ENCODE measurements around the gene RNF207.
"Not testable (repeated sequence)": the region's sequence is repeated elsewhere in the genome, so short reads cannot be mapped to it uniquely, and the experiment has no call there.

RNF207 gene

DNA sequence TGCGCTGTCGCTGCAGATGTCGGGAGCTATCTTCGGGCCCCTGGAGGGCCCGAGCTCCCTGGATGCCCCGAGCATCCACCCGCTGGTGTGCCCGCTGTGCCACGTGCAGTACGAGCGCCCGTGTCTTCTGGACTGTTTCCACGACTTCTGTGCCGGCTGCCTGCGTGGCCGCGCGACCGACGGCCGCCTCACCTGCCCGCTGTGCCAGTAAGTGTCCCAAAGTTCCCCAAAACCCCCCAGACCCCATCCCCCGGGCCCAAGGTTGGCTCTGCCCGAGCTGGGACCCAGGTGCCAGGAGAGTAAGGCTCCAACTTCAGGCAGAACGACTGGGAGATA lies 569 bp downstream of the RNF207 start:
- DNase-seq: no peak

GRCh38 chr1:6207075-6207885 lies 1.4 kb downstream of the RNF207 start:
- DNase-seq: no peak

GRCh38 chr1:6207921-6208320 lies 2.0 kb downstream of the RNF207 start:
- DNase-seq: no peak

- peak; percentile 78 for DNase-seq
These were observed 3.1 kb downstream of the RNF207 start for GRCh38 chr1:6208723-6209660.

DNA sequence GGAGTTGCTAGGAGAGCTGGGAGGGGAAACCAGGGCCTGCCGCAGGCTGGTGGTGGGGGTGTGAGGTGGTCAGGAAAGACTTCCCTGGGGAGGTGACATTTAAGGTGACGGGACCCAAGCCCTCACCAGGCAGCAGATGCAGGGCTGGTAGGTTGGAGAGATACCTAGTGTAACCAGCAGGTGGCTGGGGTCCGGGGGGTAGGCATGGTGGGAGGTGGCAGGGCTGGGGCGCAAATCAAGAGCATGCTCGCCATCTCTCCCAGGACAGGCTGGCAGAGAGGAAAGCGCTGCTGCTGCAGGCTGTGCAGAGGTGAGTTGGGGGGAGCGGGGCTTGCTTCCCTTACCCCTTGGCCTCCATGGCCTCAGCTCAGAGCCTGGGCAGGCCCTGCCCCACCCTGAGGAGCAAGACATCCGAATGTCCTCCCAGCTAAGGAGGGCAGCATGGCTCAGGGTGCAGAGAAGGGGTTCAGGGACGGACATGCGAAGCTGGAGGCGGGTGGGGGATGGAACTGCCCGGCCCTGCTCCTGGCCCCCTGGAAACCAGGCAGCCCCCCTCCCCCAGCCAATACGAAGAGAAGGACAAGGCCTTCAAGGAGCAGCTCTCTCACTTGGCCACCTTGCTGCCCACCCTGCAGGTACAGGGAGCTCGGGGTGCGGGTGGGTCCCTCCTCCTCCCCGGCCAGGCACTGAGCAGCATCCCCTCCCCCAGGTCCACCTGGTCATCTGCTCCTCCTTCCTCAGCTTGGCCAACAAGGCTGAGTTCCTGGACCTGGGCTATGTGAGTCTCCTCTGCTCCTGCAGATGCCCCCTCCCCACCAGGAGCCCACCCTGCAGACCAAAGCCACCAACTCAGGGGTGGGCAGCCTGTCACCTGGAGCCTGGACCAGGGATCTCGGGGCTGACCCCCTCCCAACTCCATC lies 4.0 kb downstream of the RNF207 start:
- peak; percentile 34 for DNase-seq

- no peak for DNase-seq
These were observed 4.9 kb downstream of the RNF207 start for GRCh38 chr1:6210591-6211355.

DNA sequence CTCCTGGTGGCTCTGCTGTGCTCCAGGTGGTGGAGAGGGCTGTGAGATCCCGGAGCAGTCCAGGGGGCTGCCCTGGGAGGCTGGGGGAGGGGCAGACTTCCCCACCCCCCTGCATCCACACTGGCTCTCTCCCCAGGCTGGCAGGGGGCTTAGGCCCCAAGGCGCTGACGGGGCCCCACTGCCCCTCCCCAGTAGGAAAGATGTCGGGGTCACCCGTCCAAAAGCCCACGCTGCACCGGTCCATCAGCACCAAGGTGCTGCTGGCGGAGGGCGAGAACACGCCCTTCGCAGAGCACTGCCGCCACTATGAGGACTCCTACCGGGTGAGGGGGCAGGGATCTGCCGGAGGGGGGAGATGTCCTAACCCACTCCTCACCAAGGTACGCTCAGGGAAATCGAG lies 5.8 kb downstream of the RNF207 start:
- no peak for DNase-seq

GRCh38 chr1:6212193-6212959 lies 6.5 kb downstream of the RNF207 start:
- DNase-seq: no peak

DNA sequence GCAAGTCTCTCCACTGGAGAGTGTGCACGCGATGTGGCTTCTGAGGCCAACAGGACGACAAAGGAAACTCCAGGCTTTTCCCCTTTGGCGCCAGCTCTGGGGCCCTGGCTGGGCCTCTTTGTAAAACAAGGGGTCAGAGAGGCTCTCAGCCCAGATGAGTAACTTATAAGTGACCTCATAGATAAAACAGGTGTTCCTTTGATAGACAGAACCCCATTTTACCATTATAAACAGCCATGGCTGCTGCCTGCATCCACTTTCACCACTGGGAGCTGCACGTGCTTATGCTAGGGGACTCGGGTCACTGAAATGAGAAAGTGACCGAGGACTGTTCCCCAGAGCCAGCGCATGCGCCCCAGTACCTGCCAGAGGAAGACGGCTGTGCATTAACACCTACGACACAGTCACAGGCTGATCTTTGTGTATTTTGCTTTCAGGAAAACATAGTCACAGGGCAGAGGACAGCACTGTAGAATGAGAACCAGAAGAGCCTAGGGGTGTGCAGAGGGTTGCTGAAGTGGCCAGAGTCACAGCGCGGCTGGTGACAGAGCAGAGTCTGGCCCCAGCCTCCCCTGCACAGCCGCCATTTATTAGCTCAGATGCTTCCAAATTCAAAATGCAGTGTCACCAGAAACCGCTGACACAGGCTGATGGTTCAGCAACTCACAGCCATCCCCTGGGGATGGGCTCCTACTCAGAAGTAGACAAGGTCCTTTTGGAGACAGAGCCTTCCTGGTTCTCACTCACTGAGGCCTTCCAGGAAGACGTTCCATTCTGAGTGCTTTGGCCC lies 12.7 kb downstream of the RNF207 start:
- DNase-seq: no peak

GRCh38 chr1:6219641-6220040 lies 13.7 kb downstream of the RNF207 start:
- DNase-seq: not testable (repeated sequence)

GRCh38 chr1:6220236-6220635 lies 14.3 kb downstream of the RNF207 start:
- DNase-seq: no peak

GRCh38 chr1:6221210-6221784 lies 15.4 kb downstream of the RNF207 start:
- DNase-seq: no peak

- DNase-seq: no peak
These were observed 16.7 kb downstream of the RNF207 start for GRCh38 chr1:6222636-6223035.

- DNase-seq: no peak
These were observed 17.7 kb downstream of the RNF207 start for GRCh38 chr1:6223617-6224016.

DNA sequence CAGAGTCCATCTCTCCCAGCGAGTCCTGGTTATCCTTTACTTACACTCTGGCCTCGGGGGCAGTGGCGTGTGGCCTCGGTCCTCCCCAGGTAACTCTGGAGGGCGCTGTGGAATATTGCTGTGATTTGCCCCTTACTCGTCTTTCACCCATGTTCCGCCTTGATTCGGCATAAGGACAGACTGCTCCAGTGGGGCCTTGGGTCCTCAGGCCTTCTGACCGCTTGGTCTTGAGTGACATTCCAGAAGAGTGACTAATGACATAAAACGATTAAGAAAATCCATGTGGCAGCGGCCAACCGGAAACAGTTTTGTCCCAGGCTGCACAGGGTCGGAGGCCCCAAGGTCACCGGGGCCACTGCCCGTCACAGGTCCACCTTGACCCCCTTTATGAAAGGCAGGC lies 18.8 kb downstream of the RNF207 start:
- no peak for DNase-seq

DNA sequence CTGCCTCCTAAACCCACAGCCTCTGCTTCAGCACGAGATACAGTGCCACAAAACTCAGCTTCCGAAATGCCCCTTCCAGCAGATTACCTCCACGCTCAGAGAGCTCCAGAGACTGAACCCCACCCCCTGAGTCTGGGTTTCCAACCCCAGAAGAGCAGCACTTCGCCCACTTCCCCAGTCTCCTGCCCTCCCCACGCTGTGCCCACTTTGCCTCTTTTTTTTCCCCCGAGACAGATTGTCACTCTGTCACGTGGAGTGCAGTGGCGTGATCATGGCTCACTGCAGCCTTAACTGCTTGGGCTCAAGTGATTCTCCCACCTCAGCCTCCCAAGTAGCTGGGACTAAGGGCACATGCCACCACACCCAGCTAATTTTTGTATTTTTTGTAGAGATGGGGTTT lies 19.7 kb downstream of the RNF207 start:
- no peak for DNase-seq

DNA sequence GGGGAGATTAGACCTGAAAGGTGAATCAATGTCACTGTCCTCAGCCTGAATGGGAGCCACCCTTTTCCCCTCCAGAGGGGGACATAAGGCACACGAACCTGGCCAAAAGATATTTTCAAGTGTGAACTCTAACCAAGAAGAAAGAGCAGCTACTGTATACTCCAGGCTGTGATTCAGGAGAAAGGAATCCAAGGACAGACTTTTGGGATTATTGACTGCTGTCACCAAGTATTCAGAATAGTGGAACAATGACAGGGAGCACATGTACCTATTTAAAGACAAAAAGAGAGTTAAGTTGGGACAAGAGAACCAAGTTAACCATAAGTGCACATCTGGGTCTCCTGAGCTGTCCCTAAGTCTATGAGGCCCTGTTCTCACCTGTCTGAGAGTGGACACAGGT lies 27.5 kb downstream of the RNF207 start:
- DNase-seq: no peak

DNA sequence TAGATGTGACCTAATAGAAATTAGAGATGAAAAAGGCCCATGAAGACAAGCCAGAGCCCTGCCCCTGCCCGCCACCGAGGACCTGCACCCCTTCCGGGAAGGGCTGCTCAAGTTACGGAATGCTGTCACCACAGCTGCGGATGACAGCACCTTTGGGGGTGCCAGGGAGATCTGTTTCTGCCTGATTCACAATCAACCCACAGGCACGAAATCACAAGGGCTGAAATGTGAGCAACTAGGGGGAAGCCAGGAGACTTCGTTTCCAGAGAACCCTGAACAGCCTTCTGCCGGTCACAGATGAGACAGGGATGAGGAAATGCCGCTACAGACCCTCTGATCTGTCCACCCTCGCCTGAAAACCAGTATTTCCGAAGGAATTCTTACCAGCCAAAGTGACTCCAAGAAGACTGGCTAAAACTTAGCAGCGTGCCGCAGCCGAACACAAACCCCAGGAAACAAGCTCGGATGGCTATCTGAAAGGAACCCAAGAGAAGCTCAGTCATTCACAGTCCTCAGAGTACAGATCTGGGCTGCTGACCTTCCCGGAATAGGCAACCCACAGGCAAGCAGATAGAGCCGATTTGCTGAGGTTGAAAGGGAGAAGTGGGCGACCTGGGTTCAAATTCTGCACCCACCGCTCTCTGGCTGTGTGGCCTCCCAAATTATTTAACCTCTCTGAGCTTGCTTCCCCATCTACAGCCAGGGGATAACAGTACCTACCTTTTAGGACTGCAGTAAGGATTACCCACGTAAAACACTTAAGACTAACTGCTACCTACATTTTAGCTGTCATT lies 28.8 kb downstream of the RNF207 start:
- peak; percentile 58 for DNase-seq

DNA sequence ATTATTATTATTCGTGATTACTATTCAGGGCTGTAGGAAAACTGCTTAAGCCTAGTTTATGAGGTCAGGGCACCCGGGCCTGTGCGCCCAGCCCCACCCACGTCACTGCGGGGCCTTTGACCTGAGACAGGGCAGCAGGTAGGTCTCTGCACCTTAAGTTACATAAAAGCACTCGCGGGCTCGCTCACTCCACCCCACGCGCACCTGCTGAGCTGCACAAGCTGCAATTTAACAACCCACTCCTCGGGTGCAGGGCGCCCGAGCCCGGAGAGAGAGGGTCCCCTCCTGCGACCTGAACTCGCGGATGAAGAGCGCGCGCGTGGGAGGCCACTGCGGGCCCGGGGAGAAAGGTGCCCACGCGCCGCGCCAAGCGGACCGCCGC lies 29.4 kb downstream of the RNF207 start:
- DNase-seq: no peak
